Ovary (tissue), 9 donors: ENCODE results near the gene NMS. TPM values are rescaled to one million over a fixed set of nuclear protein-coding genes. Genes with fewer than 3 reads are reported as not detected.

Experiments
- DNase-seq, 5 donors: peaks; one replicate each; pipeline ENCODE4 v3.0.0-alpha.2; 2019 to 2020
- H3K27ac ChIP-seq, 2 donors: fragments of 200-600 bp; one replicate each; pipeline versions ENCODE4 v1.5.1 to v1.8.0; 2019 to 2022
- H3K27me3 ChIP-seq: fragments of 200-600 bp; one replicate; pipeline ENCODE4 v1.8.0; 2022
- H3K36me3 ChIP-seq: fragments of 200-600 bp; sonication (generic); one replicate; pipeline ENCODE4 v1.5.1; 2019
- H3K4me1 ChIP-seq: one replicate; pipeline ENCODE4 v1.8.1; 2013; ENCODE audit warnings: mild to moderate bottlenecking, moderate library complexity; ENCODE audit not compliant: insufficient read depth
- H3K4me3 ChIP-seq: fragments of 200-600 bp; sonication (generic); one replicate; pipeline ENCODE4 v1.5.1; 2017
- H3K9me3 ChIP-seq, 2 donors: fragments of 200-600 bp in 1 of 2; sonication (generic) in 1 of 2; one replicate each; pipeline versions ENCODE4 v1.5.1 to v1.8.1; 2013 to 2019; ENCODE audit warnings: mild to moderate bottlenecking in 1 of 2, moderate library complexity in 1 of 2
- CTCF ChIP-seq, 3 donors: fragments of 450-650 bp in 2 of 3; fragments of 200-600 bp in 1 of 3; IDR thresholded peaks; one replicate each; pipeline versions ENCODE4 v1.5.1 to v1.8.0; 2016 to 2022; ENCODE audit warnings: antibody characterized with exemption in 3 of 3, mild to moderate bottlenecking in 1 of 3
- EP300 ChIP-seq: sonication (generic); formaldehyde crosslinking; IDR thresholded peaks from one replicate; pipeline ENCODE4 v1.6.1; 2017; ENCODE audit warnings: antibody characterized with exemption
- POLR2A ChIP-seq: fragments of 450-650 bp; IDR thresholded peaks from one replicate; pipeline ENCODE4 v1.6.1; 2017; ENCODE audit warnings: antibody characterized with exemption, mild to moderate bottlenecking, moderate library complexity
- WGBS, 3 donors: extraction: QIAGEN DNeasy Blood & Tissue Kit in 1 of 3; methylation state at CpG; one replicate each; pipeline versions ENCODE4 v1.1.5 to v1.1.7; 2013 to 2017; 5-methylcytosine and 5-hydroxymethylcytosine counted together
- intact Hi-C, 4 donors: fragments of 100-400 bp; cut with DNase I; formaldehyde crosslinking; loops; one replicate each; pipeline versions ENCODE4 v1.11.0 to v1.15.1; 2022 to 2023
- polyA plus RNA-seq, 2 donors: library from polyadenylated mRNA; stranded (reverse); fragments of 200-250 nt in 1 of 2; fragments of 350-450 nt in 1 of 2; fragmentation: Illumina TruSeq in 1 of 2; extraction: RNeasy Lipid Tissue Mini Kit (QIAGEN cat#74804) in 1 of 2; gene quantifications; one replicate each; pipeline ENCODE4 v1.2.3, GENCODE V29; 2013 to 2014
- total RNA-seq, 7 donors: library from RNA; depleted of rRNA in 2 of 7; stranded (reverse); fragments of >200 nt in 2 of 7; fragmentation: NEBNext Ultra II Directional in 3 of 7; extraction: Animal tissue kit (Norgen Biotek cat#: 25700) in 3 of 7; gene quantifications; one replicate each; pipeline versions ENCODE4 v1.1.0 to v1.2.4, GENCODE V29; 2016 to 2023
- donor health status: DM: no; HTN: no; CAD: no; lungs with moderate emphysema.
- donor health status: DM: no; HTN: no; CAD: no.
- donor health status: Bipolar disorder and iron deficiency.
- donor health status: DM: yes; HTN: yes; CAD: no.
- donor health status: DM: no; HTN: no; CAD: no.
- donor health status: DM: yes; HTN: yes; CAD: no.

The NMS gene
- total and polyA plus RNA-seq, 9 donors = not detected

DNA sequence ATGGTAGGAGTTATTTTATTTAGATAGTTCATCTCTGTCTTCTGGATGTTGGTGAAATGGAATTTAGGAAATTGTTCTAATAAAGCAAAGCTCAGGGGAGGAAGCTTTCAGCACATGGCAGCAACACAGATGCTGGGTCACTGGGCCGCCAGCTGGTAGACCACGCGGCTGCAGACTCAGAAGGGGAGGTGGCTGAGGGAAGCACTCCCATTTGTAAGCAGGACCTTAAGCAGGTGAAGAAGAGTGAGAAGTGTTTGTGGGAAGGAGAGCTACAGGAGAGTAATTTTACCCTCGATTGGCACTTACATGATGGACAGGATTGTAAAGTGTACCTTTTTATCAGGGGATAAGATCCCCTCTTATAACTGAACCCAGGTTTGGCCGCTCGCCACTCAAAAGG is 24.4 kb downstream of the NMS start:
- H3K27me3 ChIP-seq = no peaks in the 10 kb centered on the region
- H3K4me3 ChIP-seq = no peak overlapping the region
- H3K27ac ChIP-seq = no peak overlapping the region
- no peaks in the 10 kb centered on the region for H3K4me1 ChIP-seq
- no peak for DNase-seq
- no peaks in the 10 kb centered on the region for H3K36me3 ChIP-seq
- no peak for TF ChIP-seq CTCF (IDR thresholded peaks at IDR 0.05)
- TF ChIP-seq EP300 = no peak
- no peak for TF ChIP-seq POLR2A
- intact Hi-C loops = no loop called here
- 68 to 69% (median 68%) methylated on average over 6 of the region's 6 CpGs for WGBS, 3 donors
- no peaks in the 10 kb centered on the region for H3K9me3 ChIP-seq

DNA sequence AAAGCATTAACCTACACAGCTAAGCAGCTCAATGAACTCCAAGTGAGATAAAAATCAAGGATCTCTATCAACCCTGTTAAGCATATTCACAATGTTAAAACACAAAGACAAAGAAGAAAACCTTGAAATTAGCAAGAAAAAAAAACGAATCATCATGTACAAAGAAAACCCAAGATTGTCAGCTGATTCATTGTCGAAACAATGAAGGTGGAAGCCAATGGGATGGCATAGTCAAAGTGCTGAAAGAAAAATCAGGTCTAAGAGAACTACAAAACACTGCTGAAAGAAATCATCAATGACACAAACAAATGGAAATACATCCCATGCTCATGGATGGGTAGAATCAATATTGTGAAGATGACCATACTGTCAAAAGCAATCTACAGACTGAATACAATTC is 32.5 kb downstream of the NMS start:
- Histone ChIP-seq H3K36me3 (no peaks in the 10 kb centered on the region), H3K9me3 (no peaks in the 10 kb centered on the region), H3K4me3 (no peak overlapping the region), H3K27me3 (no peaks in the 10 kb centered on the region), H3K4me1 (no peaks in the 10 kb centered on the region), H3K27ac (no peak overlapping the region)
- no peak for DNase-seq
- TF ChIP-seq EP300 (no peak), POLR2A (no peak), CTCF (IDR thresholded peaks at IDR 0.05) (no peak)
- intact Hi-C loops = no loop called here
- 74 to 78% (median 76%) methylated on average over 2 of the region's 2 CpGs for WGBS, 3 donors

DNA sequence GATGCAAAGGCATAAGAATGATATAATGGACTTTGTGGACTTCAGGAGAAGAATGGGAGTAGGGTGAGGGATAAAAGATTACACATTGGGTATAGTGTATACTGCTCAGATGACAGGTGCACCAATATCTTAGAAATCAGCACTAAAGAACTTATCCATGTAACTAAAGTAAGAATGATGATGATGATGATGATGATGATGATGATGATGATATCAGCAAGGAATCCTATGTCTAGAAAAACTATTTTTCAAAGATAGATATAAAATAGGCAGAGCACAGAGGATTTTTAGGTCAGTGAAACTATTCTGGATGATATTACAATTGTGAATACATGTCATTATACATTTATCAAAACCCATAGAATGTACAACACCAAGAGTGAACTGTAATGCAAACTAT is 34.3 kb downstream of the NMS start:
- no peaks in the 10 kb centered on the region for H3K36me3 ChIP-seq
- H3K4me1 ChIP-seq = no peaks in the 10 kb centered on the region
- no peak for DNase-seq
- no peak overlapping the region for H3K27ac ChIP-seq
- no peak overlapping the region for H3K4me3 ChIP-seq
- H3K27me3 ChIP-seq = no peaks in the 10 kb centered on the region
- TF ChIP-seq CTCF (IDR thresholded peaks at IDR 0.05) (no peak), EP300 (no peak), POLR2A (no peak)
- intact Hi-C loops = no loop called here
- no peaks in the 10 kb centered on the region for H3K9me3 ChIP-seq

- H3K4me1 ChIP-seq = no peaks in the 10 kb centered on the region
- H3K27ac ChIP-seq = no peak overlapping the region
- 82 to 87% (median 83%) methylated on average over 7 of the region's 7 CpGs for WGBS, 3 donors
- H3K9me3 ChIP-seq = no peaks in the 10 kb centered on the region
- intact Hi-C loops = no loop called here
- no peak overlapping the region for H3K4me3 ChIP-seq
- TF ChIP-seq CTCF (IDR thresholded peaks at IDR 0.05) (no peak), POLR2A (no peak), EP300 (no peak)
- no peak for DNase-seq
- H3K27me3 ChIP-seq = no peaks in the 10 kb centered on the region
- no peaks in the 10 kb centered on the region for H3K36me3 ChIP-seq
These were observed 38.8 kb downstream of the NMS start for GRCh38 chr2:100509066-100509465.

DNA sequence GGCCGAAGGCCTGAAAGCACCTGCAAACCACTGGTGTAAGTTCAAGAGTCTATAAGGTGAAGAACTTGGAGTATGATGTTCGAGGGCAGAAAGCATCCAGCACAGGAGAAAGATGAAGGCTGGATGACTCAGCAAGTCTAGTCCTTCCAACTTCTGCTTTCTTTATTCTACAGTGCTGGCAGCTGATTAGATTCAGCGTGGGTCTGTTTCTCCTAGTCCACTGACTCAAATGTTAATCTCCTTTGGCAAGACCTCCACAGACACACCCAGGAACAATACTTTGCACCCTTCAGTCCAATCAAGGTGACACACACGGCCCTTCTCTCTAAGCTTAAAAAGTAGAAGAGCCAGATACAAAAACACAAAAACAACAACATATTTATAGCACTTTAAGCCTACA is 43.4 kb downstream of the NMS start:
- no peak overlapping the region for H3K27ac ChIP-seq
- intact Hi-C loops = no loop called here
- no peaks in the 10 kb centered on the region for H3K27me3 ChIP-seq
- DNase-seq = no peak
- H3K4me1 ChIP-seq = no peaks in the 10 kb centered on the region
- no peak overlapping the region for H3K4me3 ChIP-seq
- H3K36me3 ChIP-seq = no peaks in the 10 kb centered on the region
- no peaks in the 10 kb centered on the region for H3K9me3 ChIP-seq
- TF ChIP-seq EP300 (no peak), CTCF (IDR thresholded peaks at IDR 0.05) (no peak), POLR2A (no peak)
- 46 to 55% (median 48%) methylated on average over 4 of the region's 4 CpGs for WGBS, 3 donors
